Measurements from ENCODE around the gene SHANK2.

DNA sequence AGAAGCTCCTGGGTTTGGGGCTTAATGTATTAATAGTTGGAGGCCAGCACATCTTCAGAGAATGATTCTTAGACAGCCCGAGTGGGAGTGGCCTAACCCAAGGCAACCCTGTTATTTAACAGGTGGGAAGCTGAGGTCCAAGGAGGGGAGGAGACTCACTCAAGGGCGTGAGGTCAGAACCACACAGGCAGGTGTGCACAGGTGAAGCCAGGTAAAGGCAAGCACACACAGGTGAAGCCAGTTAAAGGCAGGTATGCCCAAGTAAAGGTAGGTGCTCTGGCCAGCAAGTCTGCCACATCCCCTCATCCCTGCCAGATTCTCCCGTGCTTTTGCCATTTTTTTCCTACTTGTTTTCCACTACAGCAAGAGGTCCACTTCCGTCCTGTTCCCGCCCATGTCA, 2.9 kb upstream of the SHANK2 start:
- TF ChIP-seq CTCF (optimal IDR thresholded peaks at IDR 0.05 in 1 of 3, IDR thresholded peaks at IDR 0.05 in 1 of 3, conservative IDR thresholded peaks at IDR 0.05 in 1 of 3; ENCODE audit: extremely low read depth in 1 of 3, insufficient read depth in 2 of 3, low read length in 3 of 3) (no peak), EZH2 (IDR thresholded peaks at IDR 0.05; ENCODE audit: low read length) (no peak)
